Right ventricle myocardium inferior (tissue), 1 donor: Measurements from ENCODE around the gene TPST1. TPM values are rescaled to one million over a fixed set of nuclear protein-coding genes. Genes with fewer than 3 reads are reported as not detected.
"Not testable (repeated sequence)": the region's sequence is repeated elsewhere in the genome, so short reads cannot be mapped to it uniquely, and the experiment has no call there.

Experiments
- ATAC-seq: fragments of 200-7000 bp; cut with Tn5 transposase; one replicate; pipeline ENCODE4 v1.9.1; 2020; ENCODE audit warnings: mild to moderate bottlenecking, moderate library complexity
- DNase-seq: peaks from one replicate; pipeline ENCODE4 v3.0.0; 2021; ENCODE audit errors: missing footprints
- intact Hi-C: fragments of 100-400 bp; cut with DNase I; formaldehyde crosslinking; loops from one replicate; pipeline ENCODE4 v1.11.0; 2022
- total RNA-seq: library from RNA; stranded (reverse); fragmentation: NEBNext Ultra II Directional; extraction: Animal tissue kit (Norgen Biotek cat#: 25700); gene quantifications from one replicate; pipeline ENCODE4 v1.2.1, GENCODE V29; 2021
- donor health status: DM: no; HTN: yes; CAD: no; lungs with severe emphysema.

TPST1 gene
- total RNA-seq, 1 donor from 2014 or later = 6.5 TPM

- DNase-seq = no peak
- no peak for ATAC-seq
- intact Hi-C loops = no loop called here
Observed at GRCh38 chr7:66355756-66356155, 150.6 kb downstream of the TPST1 start.

- DNase-seq (no peak), ATAC-seq (no peak)
- intact Hi-C loops = no loop called here
Observed at GRCh38 chr7:66356277-66356721, 151.2 kb downstream of the TPST1 start.

GRCh38 chr7:66357087-66357486 is 152.0 kb downstream of the TPST1 start:
- DNase-seq (no peak), ATAC-seq (no peak)
- intact Hi-C loops = no loop called here

GRCh38 chr7:66359656-66360211 is 154.6 kb downstream of the TPST1 start:
- peak; percentile 23 for ATAC-seq
- intact Hi-C loops = no loop called here
- DNase-seq = no peak

- DNase-seq = no peak
- intact Hi-C loops = no loop called here
- no peak for ATAC-seq
Observed at GRCh38 chr7:66362136-66362535, 157.0 kb downstream of the TPST1 start.

- no peak for ATAC-seq
- intact Hi-C loops = no loop called here
- DNase-seq = no peak
Observed at GRCh38 chr7:66363635-66364034, 158.5 kb downstream of the TPST1 start.

GRCh38 chr7:66365031-66365430 is 159.9 kb downstream of the TPST1 start:
- ATAC-seq, DNase-seq, intact Hi-C loops: not testable (repeated sequence)

GRCh38 chr7:66371096-66371824 is 166.1 kb downstream of the TPST1 start:
- intact Hi-C loops = no loop called here
- DNase-seq (no peak), ATAC-seq (no peak)

- not testable (repeated sequence) for ATAC-seq
Observed at GRCh38 chr7:66374141-66374840, 169.2 kb downstream of the TPST1 start.

GRCh38 chr7:66376264-66376945 is 171.3 kb downstream of the TPST1 start:
- intact Hi-C loops = no loop called here
- DNase-seq (no peak), ATAC-seq (no peak)

More at GRCh38 chr7:66374141-66374840, 169.2 kb downstream of the TPST1 start:
- DNase-seq, intact Hi-C loops: not testable (repeated sequence)

GRCh38 chr7:66377045-66377444 is 171.9 kb downstream of the TPST1 start:
- intact Hi-C loops = no loop called here
- ATAC-seq (no peak), DNase-seq (no peak)

- ATAC-seq (no peak), DNase-seq (no peak)
- intact Hi-C loops = no loop called here
Observed at GRCh38 chr7:66377714-66378113, 172.6 kb downstream of the TPST1 start.

- ATAC-seq = no peak
- intact Hi-C loops = no loop called here
- DNase-seq = no peak
Observed at GRCh38 chr7:66379542-66380160, 174.5 kb downstream of the TPST1 start.

- ATAC-seq = no peak
Observed at GRCh38 chr7:66380272-66380888, 175.2 kb downstream of the TPST1 start.

GRCh38 chr7:66382182-66382923 is 177.2 kb downstream of the TPST1 start:
- DNase-seq, intact Hi-C loops, ATAC-seq: not testable (repeated sequence)

More at GRCh38 chr7:66380272-66380888, 175.2 kb downstream of the TPST1 start:
- no peak for DNase-seq
- intact Hi-C loops = no loop called here

GRCh38 chr7:66385191-66385905 is 180.2 kb downstream of the TPST1 start:
- intact Hi-C loops, DNase-seq, ATAC-seq: not testable (repeated sequence)

- intact Hi-C loops, ATAC-seq, DNase-seq: not testable (repeated sequence)
Observed at GRCh38 chr7:66395128-66395571, 190.0 kb downstream of the TPST1 start.
